Iris pigment epithelial cell (primary cell): ENCODE measurements around the gene CNN1.
A peak's percentile ranks its signal among the peaks of the same experiment; 100 is the strongest.
"Not testable (repeated sequence)": the region's sequence is repeated elsewhere in the genome, so short reads cannot be mapped to it uniquely, and the experiment has no call there.

Experiments
- DNase-seq: peaks from one replicate; pipeline ENCODE4 v3.0.0-alpha.2; 2011; ENCODE audit warnings: low read depth

Gene CNN1

GRCh38 chr19:11534948-11535347, 3.7 kb upstream of the CNN1 start:
- no peak for DNase-seq

GRCh38 chr19:11535792-11536595, 2.7 kb upstream of the CNN1 start:
- DNase-seq, result peak; percentile 86

GRCh38 chr19:11539495-11540365, 1.1 kb downstream of the CNN1 start:
- no peak for DNase-seq

- no peak for DNase-seq
Observed at GRCh38 chr19:11540645-11541044, 2.0 kb downstream of the CNN1 start.

GRCh38 chr19:11541238-11541637, 2.6 kb downstream of the CNN1 start:
- no peak for DNase-seq

DNA sequence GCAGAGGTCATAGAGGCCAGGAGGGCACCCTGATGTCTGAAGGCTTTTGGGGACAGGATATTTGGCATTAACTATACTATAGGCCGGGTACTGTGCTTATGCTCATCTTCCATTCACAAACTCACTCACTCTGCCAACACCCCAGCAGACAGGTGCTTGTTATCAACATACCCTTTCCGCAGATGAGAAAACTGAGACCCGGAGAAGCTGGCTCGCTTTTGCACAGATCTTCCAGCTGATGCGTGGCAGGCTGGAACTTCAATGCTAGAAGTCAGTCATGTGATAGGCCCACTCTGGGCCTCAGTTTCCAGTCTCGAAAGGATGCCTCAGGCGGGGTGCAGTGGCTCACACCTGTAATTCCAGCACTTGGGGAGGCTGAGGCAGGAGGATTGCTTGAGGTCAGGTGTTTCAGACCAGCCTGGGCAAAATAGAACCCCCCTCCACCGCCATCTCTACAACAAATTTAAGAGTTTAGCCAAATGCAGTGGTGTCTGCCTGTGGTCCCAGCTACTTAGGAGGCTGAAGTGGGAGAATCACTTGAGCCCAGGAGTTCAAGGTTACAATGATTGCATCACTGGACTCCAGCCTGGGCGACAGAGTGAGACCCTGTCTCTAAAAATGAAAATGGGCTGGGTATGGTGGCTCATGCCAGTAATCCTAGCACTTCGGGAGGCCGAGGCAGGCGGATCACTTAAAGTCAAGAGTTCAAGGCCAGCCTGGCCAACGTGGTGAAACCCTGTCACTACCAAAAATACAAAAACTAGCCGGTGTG, 9.5 kb downstream of the CNN1 start:
- no peak for DNase-seq

DNA sequence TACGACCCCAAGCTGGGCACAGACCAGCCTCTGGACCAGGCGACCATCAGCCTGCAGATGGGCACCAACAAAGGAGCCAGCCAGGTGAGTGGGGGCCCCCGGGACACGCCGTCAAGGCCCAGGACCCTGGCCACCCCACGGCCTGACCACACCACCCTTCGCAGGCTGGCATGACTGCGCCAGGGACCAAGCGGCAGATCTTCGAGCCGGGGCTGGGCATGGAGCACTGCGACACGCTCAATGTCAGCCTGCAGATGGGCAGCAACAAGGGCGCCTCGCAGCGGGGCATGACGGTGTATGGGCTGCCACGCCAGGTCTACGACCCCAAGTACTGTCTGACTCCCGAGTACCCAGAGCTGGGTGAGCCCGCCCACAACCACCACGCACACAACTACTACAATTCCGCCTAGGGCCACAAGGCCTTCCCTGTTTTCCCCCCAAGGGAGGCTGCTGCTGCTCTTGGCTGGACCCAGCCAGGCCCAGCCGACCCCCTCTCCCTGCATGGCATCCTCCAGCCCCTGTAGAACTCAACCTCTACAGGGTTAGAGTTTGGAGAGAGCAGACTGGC, 10.8 kb downstream of the CNN1 start:
- DNase-seq, result no peak

DNA sequence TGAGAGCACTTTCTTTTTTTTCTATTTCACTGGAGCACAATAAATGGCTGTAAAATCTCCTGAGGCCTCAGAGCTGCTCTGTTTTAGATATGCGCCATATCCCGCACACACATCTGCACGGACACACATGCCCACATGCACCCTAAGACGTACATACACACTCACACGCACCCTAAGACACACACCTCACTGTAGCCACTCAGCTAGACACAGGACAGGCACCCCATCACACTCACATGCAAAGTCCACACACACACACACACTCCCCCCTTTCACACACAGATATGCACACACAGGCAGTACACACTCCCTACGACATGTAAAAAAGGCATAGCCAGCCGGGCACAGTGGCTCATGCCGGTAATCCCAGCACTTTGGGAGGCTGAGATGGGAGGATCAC, 11.6 kb downstream of the CNN1 start:
- no peak for DNase-seq

DNA sequence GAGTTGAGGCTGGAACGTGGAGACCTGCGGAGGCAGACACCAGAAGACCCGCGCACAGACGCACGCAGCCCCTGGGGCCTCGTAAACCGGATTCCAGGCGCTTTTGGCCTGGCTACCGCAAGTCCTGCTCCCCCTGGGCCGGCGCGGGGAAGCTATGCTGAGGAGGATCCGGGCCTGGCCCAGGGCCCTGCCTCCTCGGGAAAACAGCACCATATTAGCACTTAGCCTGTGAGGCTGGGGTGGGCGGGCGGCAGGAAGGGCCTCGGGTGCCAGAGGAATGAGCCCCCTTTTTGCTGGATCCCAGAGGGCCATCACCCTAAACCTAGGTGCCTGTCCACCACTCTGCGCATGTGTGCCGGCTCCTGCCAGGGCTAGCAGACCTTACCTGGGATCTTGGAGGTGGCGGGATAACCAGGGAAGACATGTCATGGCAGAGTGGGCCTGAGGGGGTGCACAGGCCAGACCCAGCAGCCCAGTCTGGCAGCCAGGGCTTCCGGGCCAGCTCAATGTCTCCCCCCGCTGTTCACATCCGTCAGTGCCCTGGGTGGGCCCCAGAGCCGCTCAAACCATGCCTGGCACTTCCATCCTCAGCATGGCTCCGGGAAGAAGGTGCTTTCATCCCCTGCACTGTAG, 13.1 kb downstream of the CNN1 start:
- no peak for DNase-seq

DNA sequence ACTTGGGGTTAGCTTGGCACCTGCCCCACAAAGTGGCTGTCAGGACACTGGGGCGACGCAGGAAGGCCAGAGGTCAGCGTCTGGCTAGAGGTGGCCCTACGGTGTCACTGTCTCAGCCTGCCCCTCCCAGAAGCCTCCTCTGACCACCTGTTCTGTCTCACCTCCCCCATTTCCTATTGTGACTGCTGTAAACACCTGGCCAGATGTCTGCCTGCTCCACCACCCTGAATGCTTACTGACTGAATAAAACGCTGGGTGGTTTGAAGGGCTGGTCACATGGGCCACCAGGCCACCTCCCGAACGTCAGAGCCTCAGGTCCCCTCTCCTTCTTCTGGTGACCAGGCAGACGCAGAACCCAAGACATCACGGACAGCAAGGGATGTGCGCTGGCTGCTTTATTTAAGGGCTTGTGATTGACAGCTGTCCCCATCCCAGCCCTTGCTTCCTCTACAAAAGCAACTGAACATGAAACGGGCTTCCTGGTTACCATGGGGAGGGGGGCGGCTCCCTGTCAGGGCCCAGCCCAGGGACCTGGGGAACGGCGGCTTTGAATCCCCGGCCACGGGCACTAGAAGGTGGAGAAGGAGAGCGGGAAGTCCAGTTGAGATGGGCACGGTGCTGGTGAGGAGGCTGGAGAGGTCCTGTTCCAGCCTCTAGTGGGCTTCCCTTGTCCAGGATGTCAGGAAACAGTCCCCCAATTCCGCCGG, 14.2 kb downstream of the CNN1 start:
- no peak for DNase-seq

DNA sequence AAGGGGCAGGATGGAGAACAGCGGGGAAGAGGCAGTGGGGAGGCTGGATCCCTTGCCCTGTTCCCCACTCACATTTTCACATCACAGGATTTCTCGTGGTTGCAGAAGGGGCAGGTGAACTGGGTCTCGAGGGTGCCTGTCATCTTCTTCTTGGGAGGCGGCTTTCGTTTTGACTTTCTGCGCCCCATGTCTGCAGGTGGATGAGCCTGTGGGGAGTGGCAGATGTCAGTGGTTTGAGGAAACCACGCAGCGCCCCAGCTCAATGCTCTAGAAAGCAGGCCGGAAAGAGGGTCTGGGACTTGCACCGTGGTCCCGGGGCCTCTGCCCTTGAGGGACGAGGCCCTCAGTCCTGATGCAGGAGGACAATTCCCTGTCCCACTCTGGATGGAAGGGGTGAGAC, 15.5 kb downstream of the CNN1 start:
- no peak for DNase-seq

DNA sequence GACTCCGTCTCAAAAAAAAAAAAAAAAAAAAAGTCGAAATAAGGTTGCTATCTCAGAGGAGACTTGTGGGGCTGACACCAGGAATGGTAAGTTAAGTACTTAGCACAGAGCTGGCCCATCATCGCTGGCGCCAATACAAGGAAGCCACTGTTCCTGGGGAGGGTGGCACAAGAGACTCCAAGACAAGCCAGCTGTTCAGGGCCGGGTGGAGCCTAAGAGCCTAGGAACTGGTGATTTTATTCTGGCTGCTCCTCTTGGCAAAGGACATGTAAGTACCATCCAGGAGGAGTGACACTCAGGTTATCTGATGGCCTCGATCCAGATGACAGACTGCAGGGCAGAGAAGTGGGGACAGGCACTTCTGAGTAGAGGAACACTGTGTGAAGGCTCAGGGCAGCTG, 16.6 kb downstream of the CNN1 start:
- DNase-seq, result no peak

DNA sequence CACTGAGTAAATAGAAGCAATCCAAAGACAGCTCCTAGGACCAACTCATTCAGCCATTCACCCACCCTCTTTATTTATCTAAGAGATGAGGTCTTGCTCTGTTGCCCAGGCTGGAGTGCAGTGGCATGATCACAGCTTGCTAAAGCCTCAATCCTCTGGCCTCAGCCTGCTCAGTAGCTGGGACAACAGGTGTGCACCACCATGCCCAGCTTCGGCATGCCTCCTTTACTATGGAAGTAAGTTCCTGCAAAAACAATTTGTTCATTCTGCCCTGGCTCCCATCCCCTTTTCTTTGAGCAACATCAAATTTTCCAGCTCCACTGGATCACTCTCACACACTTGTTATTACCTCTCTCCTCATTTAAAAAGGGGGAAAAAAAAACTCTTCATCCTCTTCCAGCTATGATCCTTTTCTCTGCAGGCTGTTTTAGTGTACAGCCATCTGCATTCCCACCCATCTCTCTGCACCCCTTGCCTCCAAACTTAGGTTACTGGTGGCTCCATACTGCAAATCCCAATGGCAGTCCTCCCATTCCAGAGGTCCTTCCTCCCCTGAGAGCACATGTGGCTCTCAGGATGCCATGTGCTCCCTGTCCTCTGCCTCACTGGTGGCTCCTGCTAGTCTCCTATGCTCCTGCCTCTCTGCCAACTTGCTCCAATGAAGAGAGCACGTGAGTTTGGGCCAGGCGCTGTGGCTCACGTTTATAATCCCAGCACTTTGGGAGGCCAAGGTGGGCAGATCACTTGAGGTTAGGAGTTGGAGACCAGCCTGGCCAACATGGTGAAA, 18.2 kb downstream of the CNN1 start:
- no peak for DNase-seq

DNA sequence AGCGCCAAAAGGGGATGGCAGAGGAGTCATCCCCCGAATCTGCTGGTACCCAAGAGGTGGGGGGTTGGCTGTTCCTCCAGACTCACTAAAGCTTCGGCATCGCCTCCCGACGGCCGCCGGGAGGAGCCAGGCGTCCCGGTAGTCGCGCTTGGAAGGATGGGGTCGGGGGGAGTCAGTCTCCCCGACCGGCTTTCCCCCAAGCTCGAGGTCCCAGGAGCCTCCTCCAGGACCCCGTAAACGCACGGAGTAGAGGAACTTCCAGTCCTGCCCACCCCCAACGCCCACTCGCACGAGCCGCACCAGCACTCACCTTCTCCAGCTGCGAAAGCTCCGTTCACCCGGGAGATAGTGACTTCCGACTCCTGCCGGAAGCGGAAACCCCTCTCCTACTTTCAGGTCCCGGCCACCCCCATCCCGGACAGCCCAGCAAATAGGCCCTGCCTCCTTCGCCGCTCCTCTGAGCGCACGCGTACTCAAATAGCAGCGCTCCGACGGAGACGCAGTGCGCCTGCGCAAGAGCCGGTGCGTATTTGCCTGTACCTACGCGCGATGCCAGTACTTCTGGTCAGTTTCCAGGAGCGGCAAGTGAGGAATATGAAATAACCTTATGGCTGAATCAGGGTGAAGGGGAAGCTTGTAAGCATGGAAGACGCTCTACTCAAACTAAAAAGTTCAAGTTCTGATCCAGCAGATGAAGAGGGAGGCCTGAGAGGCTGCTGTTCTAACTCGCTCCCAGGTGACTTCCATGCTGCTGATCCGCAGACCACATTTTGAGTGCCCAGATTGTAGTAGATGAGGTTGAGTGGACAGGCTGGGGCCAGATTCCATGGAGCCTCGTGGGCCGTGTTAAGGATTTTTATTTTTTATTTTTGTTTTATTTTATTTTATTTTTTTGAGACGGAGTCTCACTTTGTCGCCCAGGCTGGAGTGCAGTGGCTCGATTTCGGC, 20.5 kb downstream of the CNN1 start, which contains the start of gene ELOF1:
TSS of gene ELOF1 (minus strand) at position 350 of the 948 bp plus-strand sequence. CDS start 4,883 bp downstream, outside the sequence.
- DNase-seq, result peak; percentile 98

GRCh38 chr19:11560404-11561051, 21.9 kb downstream of the CNN1 start:
- DNase-seq, result peak; percentile 71

DNA sequence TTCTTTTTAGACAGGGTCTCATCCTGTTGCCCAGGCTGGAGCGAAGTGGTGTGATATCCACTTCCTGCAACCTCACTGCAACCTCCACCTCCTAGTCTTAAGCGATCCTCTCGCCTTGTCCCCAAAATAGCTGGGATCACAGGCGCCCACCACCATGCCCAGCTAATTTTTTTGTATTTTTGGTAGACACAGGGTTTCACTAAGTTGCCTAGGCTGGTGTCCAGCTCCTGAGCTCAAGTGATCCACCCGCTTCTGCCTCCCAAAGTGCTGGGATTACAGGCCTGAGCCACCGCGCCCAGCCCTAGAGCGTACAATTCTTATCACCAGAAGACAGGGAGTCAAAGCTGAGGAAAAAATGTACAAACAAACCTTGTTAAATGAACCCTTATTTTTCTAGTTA, 24.9 kb downstream of the CNN1 start:
- no peak for DNase-seq

DNA sequence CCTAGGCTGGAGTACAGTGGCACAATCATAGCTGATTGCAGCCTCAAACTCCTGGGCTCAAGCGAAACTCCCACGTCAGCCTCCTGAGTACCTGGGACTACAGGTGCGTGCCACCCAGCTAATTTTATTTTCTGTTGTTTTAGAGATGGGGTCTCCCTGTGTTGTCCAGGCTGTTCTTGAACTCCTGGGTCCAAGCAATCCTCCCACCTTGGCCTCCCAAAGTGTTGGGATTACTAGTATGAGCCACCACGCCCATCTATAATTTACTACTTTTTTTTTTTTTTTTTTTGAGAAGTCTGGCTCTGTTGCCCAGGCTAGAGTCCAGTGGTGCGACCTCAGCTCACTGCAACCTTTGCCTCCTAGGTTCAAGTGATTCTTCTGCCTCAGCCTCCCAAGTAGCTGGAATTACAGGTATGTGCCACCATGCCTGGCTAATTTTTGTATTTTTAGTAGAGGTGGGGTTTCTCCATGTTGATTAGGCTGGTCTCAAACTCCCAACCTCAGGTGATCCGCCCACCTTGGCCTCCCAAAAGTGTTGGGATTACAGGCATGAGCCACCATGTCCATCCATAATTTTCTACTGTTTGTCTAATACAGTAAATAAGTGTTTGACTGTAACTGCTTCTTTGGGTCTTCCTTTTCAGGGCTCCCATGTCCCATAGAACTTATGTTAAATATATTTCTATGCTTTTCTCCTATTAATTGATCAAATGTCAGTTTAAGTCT, 25.6 kb downstream of the CNN1 start:
- DNase-seq, result not testable (repeated sequence)

DNA sequence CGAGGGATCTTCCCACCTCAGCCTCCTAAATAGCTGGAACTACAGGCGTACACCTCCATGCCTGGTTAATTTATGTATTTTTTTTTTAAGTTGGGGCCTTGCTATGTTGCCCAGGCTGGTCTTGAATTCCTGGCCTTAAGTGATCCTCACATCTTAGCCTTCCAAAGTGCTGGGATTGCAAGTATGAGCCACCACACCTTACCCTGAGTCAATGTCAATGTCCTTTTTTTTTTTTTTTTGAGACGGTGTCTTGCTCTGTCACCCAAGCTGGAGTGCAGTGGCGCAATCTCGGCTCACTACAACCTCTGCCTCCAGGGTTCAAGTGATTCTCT, 27.0 kb downstream of the CNN1 start:
- not testable (repeated sequence) for DNase-seq
